Skeletal muscle satellite cell (primary cell): ENCODE results near the gene XRCC5.

Experiments
- H3K27me3 ChIP-seq: 2 replicates; pipeline ENCODE4 v1.7.0; 2013; ENCODE audit warnings: low read length; ENCODE audit not compliant: control insufficient read depth, insufficient read depth
- H3K36me3 ChIP-seq: 2 replicates; pipeline ENCODE4 v1.7.0; 2013; ENCODE audit warnings: mild to moderate bottlenecking, control low read depth, low read length; ENCODE audit not compliant: insufficient read depth
- H3K4me1 ChIP-seq: 2 replicates; pipeline ENCODE4 v1.7.0; 2013; ENCODE audit warnings: low read length; ENCODE audit not compliant: control insufficient read depth, insufficient read depth
- H3K4me2 ChIP-seq: 2 replicates; pipeline ENCODE4 v1.7.0; 2013; ENCODE audit warnings: mild to moderate bottlenecking, low read length
- H3K4me3 ChIP-seq: 2 replicates; pipeline ENCODE4 v1.7.0; 2013; ENCODE audit warnings: low read length
- H3K9ac ChIP-seq: 2 replicates; pipeline ENCODE4 v1.7.0; 2013; ENCODE audit warnings: mild to moderate bottlenecking, low read depth, low read length, moderate library complexity
- H3K9me3 ChIP-seq: replicated peaks from 2 replicates; pipeline ENCODE4 v1.7.0; 2013; ENCODE audit warnings: mild to moderate bottlenecking, control low read depth, low read length

XRCC5 gene

DNA sequence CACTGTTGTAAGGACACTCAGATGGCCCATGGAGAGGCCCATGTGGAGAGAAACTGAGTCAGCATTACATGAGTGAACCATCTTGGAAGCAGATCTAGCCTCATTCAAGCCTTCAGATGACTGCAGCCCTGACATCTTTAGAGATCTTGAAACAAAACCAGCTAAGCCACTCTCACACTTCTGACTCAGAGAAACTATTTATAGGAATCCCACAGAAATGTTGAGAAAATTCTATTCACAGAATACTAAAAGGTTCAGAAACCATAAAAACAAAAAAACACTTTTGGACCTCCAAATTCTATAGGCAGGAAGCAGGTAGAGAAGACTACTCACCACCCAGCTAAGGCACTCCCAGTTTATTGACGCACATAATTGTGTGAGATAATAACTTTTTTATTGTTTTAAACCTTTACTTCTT is 18.8 kb upstream of the XRCC5 start:
- no peaks in the 10 kb centered on the region for H3K4me1 ChIP-seq
- H3K4me3 ChIP-seq = no peak overlapping the region
- no peak overlapping the region for H3K9ac ChIP-seq
- no peak overlapping the region for H3K4me2 ChIP-seq
- H3K27me3 ChIP-seq = no peaks in the 10 kb centered on the region
- no peaks in the 10 kb centered on the region for H3K9me3 ChIP-seq
- H3K36me3 ChIP-seq = no peaks in the 10 kb centered on the region

GRCh38 chr2:216092646-216093045 is 16.5 kb upstream of the XRCC5 start:
- H3K4me1 ChIP-seq = no peaks in the 10 kb centered on the region
- no peaks in the 10 kb centered on the region for H3K27me3 ChIP-seq
- no peaks in the 10 kb centered on the region for H3K36me3 ChIP-seq
- H3K4me3 ChIP-seq = no peak overlapping the region
- no peaks in the 10 kb centered on the region for H3K9me3 ChIP-seq
- no peak overlapping the region for H3K4me2 ChIP-seq
- no peak overlapping the region for H3K9ac ChIP-seq

DNA sequence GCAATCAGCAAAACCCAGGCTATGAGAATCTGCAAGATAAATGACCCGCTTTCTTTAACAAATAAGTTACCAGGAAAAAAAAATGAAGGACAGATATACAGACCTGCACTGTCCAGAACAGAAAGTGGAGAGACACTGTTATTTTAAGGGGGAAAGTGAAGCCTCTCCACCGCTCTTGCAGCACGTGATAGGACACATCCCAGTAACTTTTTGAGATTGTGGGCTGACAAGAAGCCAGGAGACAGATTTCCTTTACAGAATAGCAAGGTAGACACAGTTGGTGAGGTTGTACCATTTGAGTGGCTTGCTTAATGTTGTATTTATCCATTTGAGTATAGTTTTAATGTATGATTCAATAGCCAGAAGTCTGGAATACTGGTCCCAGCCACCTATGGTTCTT is 14.4 kb upstream of the XRCC5 start:
- no peaks in the 10 kb centered on the region for H3K9me3 ChIP-seq
- no peaks in the 10 kb centered on the region for H3K27me3 ChIP-seq
- no peaks in the 10 kb centered on the region for H3K4me1 ChIP-seq
- no peak overlapping the region for H3K9ac ChIP-seq
- no peak overlapping the region for H3K4me2 ChIP-seq
- H3K36me3 ChIP-seq = no peaks in the 10 kb centered on the region
- no peak overlapping the region for H3K4me3 ChIP-seq

- peaks cover 3% of the 10 kb centered on the region for H3K36me3 ChIP-seq
- no peak overlapping the region for H3K9ac ChIP-seq
- no peaks in the 10 kb centered on the region for H3K4me1 ChIP-seq
- no peaks in the 10 kb centered on the region for H3K27me3 ChIP-seq
- H3K4me2 ChIP-seq = no peak overlapping the region
- H3K9me3 ChIP-seq = no peaks in the 10 kb centered on the region
- no peak overlapping the region for H3K4me3 ChIP-seq
Measured at GRCh38 chr2:216098421-216099334, 10.5 kb upstream of the XRCC5 start.

GRCh38 chr2:216101109-216101508 is 8.0 kb upstream of the XRCC5 start:
- no peaks in the 10 kb centered on the region for H3K27me3 ChIP-seq
- H3K9ac ChIP-seq = no peak overlapping the region
- H3K36me3 ChIP-seq = peaks cover 3% of the 10 kb centered on the region
- no peaks in the 10 kb centered on the region for H3K4me1 ChIP-seq
- H3K4me2 ChIP-seq = no peak overlapping the region
- no peak overlapping the region for H3K4me3 ChIP-seq
- no peaks in the 10 kb centered on the region for H3K9me3 ChIP-seq

GRCh38 chr2:216103213-216103612 is 5.9 kb upstream of the XRCC5 start:
- H3K4me1 ChIP-seq = peaks cover 5% of the 10 kb centered on the region

GRCh38 chr2:216104691-216105090 is 4.5 kb upstream of the XRCC5 start:
- no peaks in the 10 kb centered on the region for H3K9me3 ChIP-seq
- H3K4me2 ChIP-seq = no peak overlapping the region
- H3K36me3 ChIP-seq = peaks cover 3% of the 10 kb centered on the region
- H3K4me3 ChIP-seq = no peak overlapping the region
- H3K4me1 ChIP-seq = peaks cover 10% of the 10 kb centered on the region
- H3K27me3 ChIP-seq = no peaks in the 10 kb centered on the region
- H3K9ac ChIP-seq = no peak overlapping the region

More at GRCh38 chr2:216103213-216103612, 5.9 kb upstream of the XRCC5 start:
- Histone ChIP-seq H3K9ac (no peak overlapping the region), H3K9me3 (no peaks in the 10 kb centered on the region), H3K36me3 (peaks cover 3% of the 10 kb centered on the region), H3K4me2 (no peak overlapping the region), H3K4me3 (no peak overlapping the region), H3K27me3 (no peaks in the 10 kb centered on the region)

DNA sequence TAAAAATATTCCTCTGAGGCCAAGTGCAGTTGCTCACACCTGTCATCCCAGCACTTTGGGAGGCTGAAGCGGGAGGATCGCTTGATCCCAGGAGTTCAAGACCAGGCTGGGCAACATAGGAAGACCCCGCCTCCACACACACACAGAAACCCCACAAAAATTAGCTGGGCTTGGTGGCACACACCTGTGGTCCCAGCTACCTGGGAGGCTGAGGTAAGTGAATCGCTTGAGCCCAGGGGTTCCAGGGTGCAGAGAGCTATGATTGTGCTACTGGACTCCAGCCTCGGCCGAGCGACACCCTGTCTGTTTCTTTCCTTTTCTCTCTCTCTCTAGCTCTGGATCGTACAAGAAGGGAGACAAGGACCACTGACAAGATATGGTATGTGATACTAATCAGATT is 1.8 kb upstream of the XRCC5 start:
- H3K9ac ChIP-seq = no peak overlapping the region
- H3K4me2 ChIP-seq = peak overlapping the region; percentile 69
- peaks cover 27% of the 10 kb centered on the region for H3K4me1 ChIP-seq
- H3K4me3 ChIP-seq = no peak overlapping the region
- peaks cover 19% of the 10 kb centered on the region for H3K36me3 ChIP-seq
- H3K9me3 ChIP-seq = no peaks in the 10 kb centered on the region
- no peaks in the 10 kb centered on the region for H3K27me3 ChIP-seq

- Histone ChIP-seq H3K9ac (no peak overlapping the region), H3K4me1 (peaks cover 27% of the 10 kb centered on the region), H3K4me3 (no peak overlapping the region), H3K36me3 (peaks cover 24% of the 10 kb centered on the region), H3K27me3 (no peaks in the 10 kb centered on the region), H3K4me2 (peak overlapping the region; percentile 69), H3K9me3 (no peaks in the 10 kb centered on the region)
Measured at GRCh38 chr2:216107760-216108159, 1.4 kb upstream of the XRCC5 start.

DNA sequence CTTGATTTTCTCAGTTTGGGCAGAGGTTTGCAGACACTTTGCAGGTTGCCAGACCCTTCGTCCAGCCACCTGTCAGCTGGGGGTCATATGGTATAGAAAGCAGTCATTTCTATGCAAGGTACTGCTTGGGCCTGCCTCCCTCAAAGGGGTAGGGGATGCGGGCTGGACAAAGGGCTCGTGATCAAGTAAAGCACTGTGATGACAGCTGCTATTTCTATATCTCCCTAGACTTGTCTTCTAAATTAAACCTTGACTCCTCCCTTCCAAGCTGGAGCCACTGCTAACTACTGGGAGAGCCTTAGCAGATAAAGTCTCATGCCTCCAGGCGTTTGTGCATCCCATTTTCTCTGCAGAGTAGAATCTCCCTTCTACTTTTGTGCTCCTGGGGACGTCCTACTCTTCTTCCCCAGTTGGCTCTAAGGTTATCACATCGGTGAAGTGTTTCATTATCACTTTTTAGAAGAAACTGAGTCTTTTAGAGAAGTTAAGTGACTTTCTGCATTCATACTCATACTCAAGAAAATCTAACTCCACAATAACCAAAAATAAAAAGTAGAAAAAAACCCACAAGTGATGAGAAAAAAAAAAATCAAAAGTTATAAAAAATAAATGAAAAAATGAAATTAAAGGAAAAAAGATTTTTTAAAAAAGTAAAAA is 710 bp upstream of the XRCC5 start:
- Histone ChIP-seq H3K4me1 (peaks cover 27% of the 10 kb centered on the region), H3K9ac (peak overlapping the region; percentile 98)

DNA sequence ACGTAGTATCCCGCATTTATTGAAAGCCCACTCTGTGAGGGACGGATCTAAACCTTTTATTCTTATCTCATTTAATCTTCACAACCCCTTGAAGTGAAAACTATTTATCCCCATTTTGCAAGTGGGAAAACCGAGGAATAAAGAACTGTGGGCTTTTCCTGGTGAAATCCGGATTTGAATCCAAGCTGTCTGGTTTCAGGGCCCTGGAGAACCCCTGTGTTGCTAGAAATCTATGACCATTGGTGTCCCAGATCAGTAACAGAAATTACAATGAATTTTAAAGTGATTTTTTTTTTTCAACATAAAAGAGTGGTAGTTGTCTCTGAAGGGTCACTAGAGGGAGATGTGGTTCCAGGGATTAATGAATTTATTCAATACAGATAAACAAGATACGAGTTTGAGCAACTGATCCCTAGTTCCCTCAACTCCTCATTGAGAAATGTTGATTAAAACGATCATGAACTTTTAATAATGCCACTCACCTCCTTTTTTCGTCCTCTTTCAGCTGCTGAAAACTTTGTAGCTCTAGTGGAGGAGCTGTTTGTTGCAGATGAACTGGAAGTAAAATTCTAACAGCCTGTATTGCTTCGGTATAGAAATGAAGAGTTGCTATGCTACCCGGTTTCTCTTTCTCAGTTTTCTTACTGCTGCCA is 940 bp downstream of the XRCC5 start:
- Histone ChIP-seq H3K4me1 (peaks cover 27% of the 10 kb centered on the region), H3K9me3 (no peaks in the 10 kb centered on the region), H3K4me3 (peak overlapping the region; percentile 92), H3K4me2 (peak overlapping the region; percentile 87), H3K36me3 (peaks cover 41% of the 10 kb centered on the region), H3K27me3 (no peaks in the 10 kb centered on the region), H3K9ac (peak overlapping the region; percentile 98)

More for the DNA sequence above, 710 bp upstream of the XRCC5 start:
- Histone ChIP-seq H3K36me3 (peaks cover 30% of the 10 kb centered on the region), H3K9me3 (no peaks in the 10 kb centered on the region), H3K27me3 (no peaks in the 10 kb centered on the region), H3K4me3 (peak overlapping the region; percentile 54), H3K4me2 (peak overlapping the region; percentile 64)
